LoVo (cell line): ENCODE data around the gene UNC13B.
"Not testable (repeated sequence)": the region's sequence is repeated elsewhere in the genome, so short reads cannot be mapped to it uniquely, and the experiment has no call there.

ENCODE experiments used
- DNase-seq: peaks from one replicate; pipeline ENCODE4 v3.0.0-alpha.2; 2016; ENCODE audit warnings: low spot score

The UNC13B gene

GRCh38 chr9:35380039-35380438, 218.2 kb downstream of the UNC13B start:
- no peak for DNase-seq

GRCh38 chr9:35380619-35381018, 218.8 kb downstream of the UNC13B start:
- no peak for DNase-seq

DNA sequence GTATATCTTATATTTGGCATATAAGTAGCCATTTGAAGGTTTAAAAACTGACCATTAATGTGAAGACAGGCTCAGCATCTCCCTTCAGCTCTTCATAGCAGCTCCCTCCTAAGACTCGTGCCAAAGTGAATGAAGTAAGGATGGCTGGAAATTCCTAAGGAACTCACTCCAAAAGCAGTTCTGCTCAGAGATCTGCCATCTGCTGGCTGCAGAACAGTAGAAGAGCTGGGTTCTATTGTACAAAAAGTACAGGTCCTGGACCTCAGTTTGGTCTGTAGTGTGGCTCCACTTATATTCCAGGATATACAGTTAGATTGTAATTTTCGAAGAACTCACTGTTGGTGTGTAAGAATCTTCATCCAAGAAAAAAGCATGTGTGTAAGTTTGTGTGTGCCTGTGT, 223.2 kb downstream of the UNC13B start:
- DNase-seq, result no peak

GRCh38 chr9:35395076-35395705, 233.4 kb downstream of the UNC13B start:
- no peak for DNase-seq

- DNase-seq, result no peak
These were observed 233.9 kb downstream of the UNC13B start for GRCh38 chr9:35395706-35396101.

DNA sequence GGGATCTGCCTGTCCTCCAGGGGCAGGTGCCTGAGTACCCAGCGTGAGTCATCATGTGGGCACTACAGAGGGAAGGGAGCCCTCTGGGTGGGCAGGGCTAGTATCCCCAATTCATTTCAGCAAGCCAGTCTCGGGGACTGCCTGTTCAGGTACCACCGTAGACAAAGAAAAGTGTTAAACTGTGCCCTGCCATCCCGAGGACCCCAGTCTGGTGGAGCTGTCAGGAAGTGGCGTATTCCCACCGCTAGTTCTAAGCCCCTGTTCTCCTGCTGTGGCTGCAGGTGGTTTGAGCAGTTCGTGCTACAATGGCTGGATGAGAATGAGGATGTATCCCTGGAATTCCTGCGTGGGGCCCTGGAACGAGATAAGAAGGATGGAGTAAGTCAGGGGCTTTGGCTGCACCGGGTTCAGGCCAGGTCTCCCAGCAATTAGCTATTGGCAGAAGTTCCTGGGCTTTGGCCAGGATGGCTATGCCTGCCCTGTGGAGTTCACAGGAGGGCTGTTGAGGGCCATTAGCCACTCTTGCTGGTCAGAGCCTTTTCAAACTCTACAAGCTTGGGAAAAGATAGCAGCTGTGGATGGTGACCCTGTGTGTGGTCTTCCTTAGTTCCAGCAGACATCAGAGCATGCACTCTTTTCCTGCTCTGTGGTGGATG, 234.9 kb downstream of the UNC13B start:
- DNase-seq, result no peak

GRCh38 chr9:35397216-35397698, 235.4 kb downstream of the UNC13B start:
- no peak for DNase-seq

DNA sequence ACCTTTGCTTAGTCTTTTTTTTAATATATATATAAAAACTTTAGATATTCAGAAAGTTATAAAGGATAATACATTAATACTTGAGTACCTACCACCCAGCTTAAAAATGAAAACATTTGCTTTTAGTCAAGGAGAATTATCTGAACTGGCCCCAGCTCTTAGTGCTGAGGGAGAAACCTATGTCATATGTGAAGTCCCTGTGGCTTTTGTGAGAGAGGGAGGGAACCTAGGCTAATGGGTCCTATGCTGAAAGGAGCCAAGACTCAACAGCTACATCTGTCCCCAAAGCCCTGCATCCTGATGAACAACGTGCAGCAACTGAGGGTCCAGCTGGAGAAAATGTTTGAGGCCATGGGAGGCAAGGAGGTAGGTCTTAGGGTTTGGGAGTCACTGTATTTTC, 236.1 kb downstream of the UNC13B start:
- DNase-seq, result no peak

GRCh38 chr9:35398651-35399335, 237.0 kb downstream of the UNC13B start:
- no peak for DNase-seq

DNA sequence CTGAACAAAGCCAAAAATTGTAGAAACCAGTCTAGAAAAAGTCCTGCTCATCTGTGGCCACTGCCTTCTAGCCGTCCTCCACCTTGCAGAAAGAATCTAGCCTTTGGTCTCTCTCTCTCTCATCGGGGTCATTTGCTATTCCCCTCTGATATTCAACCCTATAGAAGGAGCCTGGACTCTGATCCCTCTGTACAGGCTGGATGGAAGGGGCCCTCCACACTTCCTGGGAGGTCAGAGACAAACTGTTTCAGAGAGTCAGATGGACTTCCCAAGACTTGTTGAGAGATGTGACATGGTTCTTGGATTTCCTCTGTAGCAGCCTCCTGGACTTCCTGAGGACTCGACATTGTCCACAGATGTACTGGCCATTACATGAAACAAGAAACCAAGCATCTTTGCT, 243.1 kb downstream of the UNC13B start:
- no peak for DNase-seq

DNA sequence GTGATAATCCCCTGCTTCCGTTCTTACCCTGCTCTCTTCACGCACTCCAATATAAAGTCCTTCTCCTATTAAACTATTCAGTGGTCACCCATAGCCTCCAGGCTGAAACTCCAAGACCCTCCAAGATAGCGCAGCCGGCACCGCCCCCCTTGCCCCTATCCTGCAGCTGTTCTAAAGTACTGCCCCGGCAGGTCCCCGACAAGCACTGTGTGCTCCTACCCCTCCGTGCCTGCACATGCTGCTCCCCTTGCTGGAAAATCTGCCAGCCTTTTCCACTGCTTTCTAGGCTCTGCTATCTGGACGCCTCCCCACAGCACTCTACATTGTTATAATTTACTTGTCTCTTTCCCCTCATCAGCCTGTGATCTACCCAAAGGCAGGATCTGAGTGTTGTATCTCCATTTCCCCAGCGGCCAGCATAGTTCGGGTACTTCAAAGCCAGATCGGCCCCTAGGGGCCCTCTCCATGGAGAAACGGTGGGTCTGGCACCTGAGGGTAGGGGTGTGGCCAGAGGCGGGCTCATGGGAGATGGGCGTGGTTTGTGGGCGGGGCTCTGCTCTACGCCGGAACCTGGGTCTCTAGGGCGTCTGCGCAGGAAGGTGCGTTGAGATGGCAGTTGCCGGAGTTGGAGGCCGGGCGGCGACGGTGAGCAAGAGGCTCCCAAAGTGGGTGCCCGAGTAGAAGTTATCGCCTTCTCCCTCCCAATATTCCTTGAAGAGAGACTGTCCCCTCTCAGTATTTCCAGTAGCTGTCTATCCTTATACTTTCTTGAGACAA, 244.6 kb downstream of the UNC13B start:
- DNase-seq, result no peak

- DNase-seq, result no peak
These were observed 246.0 kb downstream of the UNC13B start for GRCh38 chr9:35407846-35408245.

DNA sequence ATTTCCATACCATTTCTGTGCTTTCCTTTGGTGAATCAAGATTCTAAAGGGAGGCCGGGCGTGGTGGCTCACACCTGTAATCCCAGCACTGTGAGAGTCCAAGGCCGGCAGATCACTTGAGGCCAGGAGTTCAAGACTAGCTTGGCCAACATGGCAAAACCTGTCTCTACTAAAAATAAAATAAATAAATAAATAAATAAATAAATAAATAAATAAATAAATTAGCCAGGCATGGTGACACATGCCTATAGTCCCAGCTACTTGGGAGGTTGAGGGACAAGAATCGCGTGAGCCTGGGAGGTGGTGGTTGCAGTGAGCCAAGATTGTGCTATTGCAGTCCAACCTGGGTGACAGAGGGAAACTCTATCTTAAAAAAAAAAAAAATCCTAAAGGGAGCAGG, 247.6 kb downstream of the UNC13B start:
- not testable (repeated sequence) for DNase-seq

GRCh38 chr9:35414889-35415288, 253.1 kb downstream of the UNC13B start:
- DNase-seq, result no peak

DNA sequence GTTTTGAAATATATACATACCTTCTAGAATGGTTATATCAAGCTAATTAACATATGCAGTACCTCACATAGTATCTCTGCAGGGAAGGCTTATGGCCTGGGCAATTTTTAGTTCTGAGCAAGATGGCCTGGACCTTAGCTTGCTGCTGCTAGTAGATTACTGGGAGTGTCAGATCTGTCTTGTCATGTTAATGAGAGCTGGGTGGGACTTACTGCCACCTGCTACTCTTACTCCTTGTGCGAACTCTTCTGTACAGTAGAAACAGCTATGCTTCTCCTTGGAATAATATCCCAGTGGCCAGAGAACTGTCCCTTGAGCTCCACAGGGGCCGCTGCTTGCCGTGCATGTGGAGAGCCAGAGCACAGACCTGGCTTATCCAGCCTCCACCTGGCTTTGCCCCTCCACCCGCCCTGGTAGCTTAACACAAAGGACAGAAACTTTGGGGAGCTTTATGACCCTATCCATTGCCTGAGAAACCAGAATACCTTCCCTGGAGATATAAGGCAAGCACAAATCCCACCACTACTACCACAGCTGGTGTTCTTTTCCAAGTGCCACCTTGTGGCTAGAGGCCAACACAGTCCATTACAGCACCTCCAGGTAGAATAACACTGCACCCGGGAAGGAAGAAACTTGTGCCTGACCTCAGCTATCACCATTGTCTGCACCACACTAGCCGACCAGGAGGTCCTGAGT, 253.7 kb downstream of the UNC13B start:
- DNase-seq, result no peak

GRCh38 chr9:35416098-35416427, 254.3 kb downstream of the UNC13B start:
- no peak for DNase-seq

- DNase-seq, result no peak
These were observed 260.5 kb downstream of the UNC13B start for GRCh38 chr9:35422346-35422745.

GRCh38 chr9:35422753-35423152, 260.9 kb downstream of the UNC13B start:
- DNase-seq, result no peak

DNA sequence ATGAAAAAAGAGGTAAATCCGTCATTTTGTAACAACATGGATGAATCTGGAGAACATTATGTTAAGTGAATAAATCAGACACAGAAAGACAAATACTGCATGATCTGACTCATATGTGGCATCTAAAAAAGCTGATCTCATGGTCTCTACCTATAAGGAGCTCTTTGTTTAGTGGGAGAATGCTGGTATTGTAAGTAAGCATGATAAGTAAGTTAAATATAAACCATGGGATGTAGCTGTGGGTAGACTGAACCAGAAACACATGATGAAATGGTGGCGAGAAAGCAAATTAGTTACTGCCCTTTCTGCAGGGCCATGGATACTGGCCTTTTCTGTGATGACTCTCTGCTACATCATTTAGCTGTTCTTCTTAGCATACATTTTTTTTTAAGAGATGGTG, 261.7 kb downstream of the UNC13B start:
- DNase-seq, result no peak

DNA sequence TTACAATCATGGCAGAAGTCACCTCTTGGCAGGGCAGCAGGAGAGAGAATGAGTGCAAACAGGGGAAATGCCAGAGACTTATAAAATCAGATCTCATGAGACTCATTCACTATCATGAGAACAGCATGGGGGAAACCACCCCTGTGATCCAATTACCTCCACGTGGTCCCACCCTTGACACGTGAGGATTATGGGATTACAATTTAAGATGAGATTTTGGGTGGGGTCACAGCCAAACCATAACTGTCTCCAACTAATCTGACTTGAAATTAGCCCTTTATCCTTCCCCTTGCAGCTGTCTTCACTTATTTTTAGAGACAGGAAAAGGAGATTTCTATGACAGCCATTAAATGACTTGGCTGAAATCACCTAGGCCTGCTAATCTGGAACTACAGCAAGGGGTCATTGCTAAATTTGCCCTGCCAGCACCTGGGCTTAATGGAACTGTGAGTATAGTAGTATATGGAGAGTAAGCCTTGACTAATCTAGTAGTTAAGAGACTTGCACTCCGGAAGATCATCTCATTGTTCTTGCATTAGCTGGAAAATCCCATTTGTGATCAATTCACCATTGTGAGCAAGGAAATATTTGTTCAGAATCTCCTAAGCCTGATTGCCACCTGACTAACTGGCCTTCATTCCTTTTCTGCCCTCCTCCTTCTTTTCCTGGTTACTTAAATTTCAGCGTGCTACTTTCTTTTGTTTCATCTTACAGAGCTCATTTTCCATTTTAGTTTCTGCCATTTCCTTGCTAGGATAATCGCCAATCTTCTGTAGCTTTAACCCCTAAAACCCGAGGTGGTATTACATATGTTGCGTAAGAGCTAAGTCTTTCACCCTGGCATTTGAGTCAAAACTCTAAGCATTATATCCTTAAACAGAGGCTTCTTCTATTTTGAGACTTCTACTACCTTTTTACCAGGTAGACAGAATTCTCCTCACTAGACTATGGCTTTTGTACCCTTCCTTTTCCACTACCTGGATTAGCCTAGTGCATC, 262.8 kb downstream of the UNC13B start:
- DNase-seq, result no peak

GRCh38 chr9:35426627-35427026, 264.8 kb downstream of the UNC13B start:
- no peak for DNase-seq
